HepG2 (cell line): ENCODE results near the gene NOX3. TPM values are rescaled to one million over a fixed set of nuclear protein-coding genes. Genes with fewer than 3 reads are reported as not detected.

Experiments used
- ELK4 ChIP-seq: sonication (generic); formaldehyde crosslinking; IDR thresholded peaks from 2 replicates; pipeline ENCODE4 v1.9.0; 2021; ENCODE audit warnings: missing genetic modification reagents, borderline replicate concordance
- HIVEP1 ChIP-seq: sonication (generic); formaldehyde crosslinking; IDR thresholded peaks from 2 replicates; pipeline ENCODE4 v1.4.0; 2020; ENCODE audit warnings: mild to moderate bottlenecking, missing genetic modification reagents
- IKZF5 ChIP-seq: IDR thresholded peaks from 2 replicates; pipeline ENCODE4 v1.6.1; 2018; ENCODE audit warnings: missing genetic modification reagents, mild to moderate bottlenecking, missing compliant biosample characterization
- NAIF1 ChIP-seq: sonication (generic); formaldehyde crosslinking; IDR thresholded peaks from 2 replicates; pipeline ENCODE4 v1.5.0; 2020; ENCODE audit warnings: mild to moderate bottlenecking, missing genetic modification reagents, borderline replicate concordance
- NR2F6 ChIP-seq, 2 experiments: IDR thresholded peaks; 2 replicates each; pipeline ENCODE4 v1.6.1; 2016; ENCODE audit warnings: antibody characterized with exemption in 1 of 2, mild to moderate bottlenecking in 1 of 2
- SP4 ChIP-seq: sonication (generic); formaldehyde crosslinking; IDR thresholded peaks from 2 replicates; pipeline ENCODE4 v1.8.1; 2023; ENCODE audit warnings: mild to moderate bottlenecking, missing genetic modification reagents
- ZBTB10 ChIP-seq: sonication (generic); formaldehyde crosslinking; IDR thresholded peaks from 2 replicates; pipeline ENCODE4 v1.4.0; 2020; ENCODE audit warnings: missing genetic modification reagents, borderline replicate concordance
- ZNF124 ChIP-seq: sonication (generic); formaldehyde crosslinking; IDR thresholded peaks from 2 replicates; pipeline ENCODE4 v1.4.0; 2020; ENCODE audit warnings: missing genetic modification reagents
- ZNF138 ChIP-seq: sonication (generic); formaldehyde crosslinking; IDR thresholded peaks from 2 replicates; pipeline ENCODE4 v1.5.0; 2020; ENCODE audit warnings: mild to moderate bottlenecking, low read depth, missing genetic modification reagents
- ZNF343 ChIP-seq: sonication (generic); formaldehyde crosslinking; IDR thresholded peaks from 2 replicates; pipeline ENCODE4 v1.4.0; 2020; ENCODE audit warnings: mild to moderate bottlenecking, missing genetic modification reagents
- polyA plus RNA-seq, 8 experiments: library from polyadenylated mRNA; depleted of rRNA in 3 of 8; stranded (reverse) in 7 of 8; unstranded in 1 of 8; fragments of >200 nt; fragmentation: Illumina TruSeq in 4 of 8; extraction: Trizol in 4 of 8; gene quantifications; 2 replicates each; pipeline versions ENCODE4 v1.2.1 to v1.2.3, GENCODE V29; 2011 to 2016; ENCODE audit warnings: low read depth in 4 of 8, missing spikeins in 1 of 8, mixed read lengths in 1 of 8; ENCODE audit not compliant: insufficient read depth in 1 of 8
- total RNA-seq, 5 experiments: library from RNA; depleted of rRNA; stranded (reverse); fragments of >200 nt; fragmentation: Illumina TruSeq; extraction: Trizol; gene quantifications; 2 replicates each; pipeline ENCODE4 v1.2.3, GENCODE V29; 2016; ENCODE audit warnings: low read depth in 1 of 5
- TF ChIP-seq, protein P1 (sequence below): sonication (generic); formaldehyde crosslinking; IDR thresholded peaks from 2 replicates; pipeline ENCODE4 v1.4.0; 2020; ENCODE audit warnings: missing genetic modification reagents, borderline replicate concordance

Gene NOX3
- total and polyA plus RNA-seq, 2 of the 13 experiments (the other 11 are each of a cell fraction or from before 2014, with no cell fraction given) = 0.09 to 0.18 TPM

DNA sequence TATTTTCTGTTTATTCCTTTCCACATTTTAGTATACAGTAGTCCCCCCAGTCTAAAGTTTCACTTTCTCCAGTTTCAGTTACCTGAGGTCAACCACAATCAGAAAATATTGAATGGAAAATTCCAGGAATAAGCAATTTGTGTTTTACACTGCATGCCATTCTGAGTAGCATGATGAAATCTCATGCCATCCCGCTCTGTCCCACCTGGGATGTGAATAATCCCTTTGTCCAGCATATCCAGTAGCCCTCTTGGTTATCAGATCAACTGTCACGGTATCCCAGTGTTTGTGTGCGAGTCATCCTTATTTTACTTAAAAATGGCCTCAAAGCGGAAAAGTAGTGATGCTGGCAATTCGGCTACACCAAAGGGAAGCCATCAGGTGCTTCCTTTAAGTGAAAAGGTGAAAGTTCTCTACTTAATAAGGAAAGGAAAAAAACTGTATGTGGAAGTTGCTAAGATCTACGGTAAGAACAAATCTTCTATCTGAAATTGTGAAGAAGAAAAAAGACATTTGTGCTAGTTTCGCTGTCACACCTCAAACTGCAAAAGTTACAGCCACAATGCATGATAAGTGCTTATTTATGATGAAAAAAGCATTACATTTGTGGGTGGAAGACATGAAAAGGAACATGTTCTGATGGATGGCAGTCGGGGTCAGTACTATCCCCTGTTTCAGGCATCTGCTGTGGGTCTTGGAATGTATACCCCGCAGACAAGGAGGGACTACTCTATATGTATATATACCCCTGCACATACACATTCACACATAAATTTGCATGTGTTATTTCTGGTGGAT, 11.3 kb downstream of the NOX3 start (continued):
- no peak for TF ChIP-seq ZBTB10 (CRISPR knock-in tag)
- TF ChIP-seq NR2F6 (IDR thresholded peaks at IDR 0.05) = peak; percentile 82
- TF ChIP-seq NR2F6 (CRISPR knock-in tag; IDR thresholded peaks at IDR 0.05) = peak; percentile 87
- TF ChIP-seq HIVEP1 (CRISPR knock-in tag) = no peak
- TF ChIP-seq SP4 = no peak; the same call in 1 of the 2 replicates
- TF ChIP-seq ZNF343 (CRISPR knock-in tag) = 0 out of 2 replicates have a peak, but pooled peaks have one; percentile 79
- peak; percentile 96 for TF ChIP-seq IKZF5 (CRISPR knock-in tag)
- TF ChIP-seq, protein P1, sequence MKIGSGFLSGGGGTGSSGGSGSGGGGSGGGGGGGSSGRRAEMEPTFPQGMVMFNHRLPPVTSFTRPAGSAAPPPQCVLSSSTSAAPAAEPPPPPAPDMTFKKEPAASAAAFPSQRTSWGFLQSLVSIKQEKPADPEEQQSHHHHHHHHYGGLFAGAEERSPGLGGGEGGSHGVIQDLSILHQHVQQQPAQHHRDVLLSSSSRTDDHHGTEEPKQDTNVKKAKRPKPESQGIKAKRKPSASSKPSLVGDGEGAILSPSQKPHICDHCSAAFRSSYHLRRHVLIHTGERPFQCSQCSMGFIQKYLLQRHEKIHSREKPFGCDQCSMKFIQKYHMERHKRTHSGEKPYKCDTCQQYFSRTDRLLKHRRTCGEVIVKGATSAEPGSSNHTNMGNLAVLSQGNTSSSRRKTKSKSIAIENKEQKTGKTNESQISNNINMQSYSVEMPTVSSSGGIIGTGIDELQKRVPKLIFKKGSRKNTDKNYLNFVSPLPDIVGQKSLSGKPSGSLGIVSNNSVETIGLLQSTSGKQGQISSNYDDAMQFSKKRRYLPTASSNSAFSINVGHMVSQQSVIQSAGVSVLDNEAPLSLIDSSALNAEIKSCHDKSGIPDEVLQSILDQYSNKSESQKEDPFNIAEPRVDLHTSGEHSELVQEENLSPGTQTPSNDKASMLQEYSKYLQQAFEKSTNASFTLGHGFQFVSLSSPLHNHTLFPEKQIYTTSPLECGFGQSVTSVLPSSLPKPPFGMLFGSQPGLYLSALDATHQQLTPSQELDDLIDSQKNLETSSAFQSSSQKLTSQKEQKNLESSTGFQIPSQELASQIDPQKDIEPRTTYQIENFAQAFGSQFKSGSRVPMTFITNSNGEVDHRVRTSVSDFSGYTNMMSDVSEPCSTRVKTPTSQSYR (CRISPR knock-in tag) = peak; percentile 63; the same call in 1 of the 2 replicates
- TF ChIP-seq ZNF124 (CRISPR knock-in tag) = peak; percentile 68; the same call in 1 of the 2 replicates
- no peak for TF ChIP-seq ELK4 (CRISPR knock-in tag)
- TF ChIP-seq NAIF1 = no peak
- TF ChIP-seq ZNF138 (CRISPR knock-in tag) = no peak
